GM21825 (cell line): ENCODE measurements around the gene ABITRAM.
"Not testable (repeated sequence)": the region's sequence is repeated elsewhere in the genome, so short reads cannot be mapped to it uniquely, and the experiment has no call there.

Source experiments
- ATAC-seq: cut with Tn5 transposase; IDR thresholded peaks from one replicate; pipeline ENCODE4 v1.9.1; 2021; ENCODE audit warnings: mild to moderate bottlenecking, moderate library complexity; ENCODE audit not compliant: unreplicated experiment

Gene ABITRAM, protein sequence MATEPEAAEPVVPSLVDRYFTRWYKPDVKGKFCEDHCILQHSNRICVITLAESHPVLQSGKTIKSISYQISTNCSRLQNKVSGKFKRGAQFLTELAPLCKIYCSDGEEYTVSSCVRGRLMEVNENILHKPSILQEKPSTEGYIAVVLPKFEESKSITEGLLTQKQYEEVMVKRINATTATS

DNA sequence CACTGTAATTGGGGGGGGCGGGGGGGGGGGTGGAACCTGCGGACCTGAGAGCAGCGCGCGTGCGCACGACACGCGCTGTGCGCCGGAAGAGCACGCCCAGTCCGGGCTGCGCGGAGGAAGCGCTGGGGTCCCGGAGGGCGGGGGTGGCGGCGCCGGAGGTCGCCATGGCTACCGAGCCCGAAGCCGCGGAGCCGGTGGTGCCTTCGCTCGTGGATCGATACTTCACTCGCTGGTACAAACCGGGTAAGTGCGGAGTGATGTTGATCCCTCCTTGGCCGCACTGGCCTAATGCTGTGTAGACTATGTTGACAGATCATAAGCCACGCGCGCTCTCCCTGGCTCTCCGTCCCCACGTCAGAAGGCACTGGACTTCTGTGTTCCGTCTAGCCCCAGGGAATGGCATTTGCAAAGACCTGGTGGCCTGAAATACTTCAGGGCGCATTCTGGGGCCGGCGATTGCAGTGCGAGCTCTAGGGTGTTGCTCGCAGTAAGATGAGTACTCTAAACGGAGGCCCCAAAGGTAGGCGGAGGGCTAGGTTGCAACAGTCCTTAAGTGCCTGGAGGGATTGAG, at the start of gene ABITRAM:
Gene ABITRAM (plus strand): TSS at position 78 of the 571 bp plus-strand sequence. CDS start 87 bp downstream, at position 165.
- ATAC-seq: peak; percentile 79

DNA sequence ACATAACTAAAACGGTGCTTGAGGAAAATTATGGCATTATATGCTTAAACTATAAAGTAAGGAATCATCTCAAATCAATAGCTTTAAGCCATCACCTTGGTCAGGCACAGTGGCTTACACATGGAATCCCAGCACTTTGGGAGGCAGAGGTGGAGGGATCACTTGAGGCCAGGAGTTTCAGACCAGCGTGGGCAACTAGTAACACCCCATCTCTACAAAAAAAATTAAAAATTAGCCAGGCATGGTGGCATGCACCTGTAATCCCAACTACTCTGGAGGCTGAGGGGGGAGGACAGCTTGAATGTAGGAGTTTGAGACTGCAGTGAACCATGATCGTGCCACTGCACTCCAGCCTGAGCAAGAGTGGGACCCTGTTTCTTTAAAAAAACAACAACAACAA, 49.5 kb upstream of the ABITRAM start:
- no peak for ATAC-seq

DNA sequence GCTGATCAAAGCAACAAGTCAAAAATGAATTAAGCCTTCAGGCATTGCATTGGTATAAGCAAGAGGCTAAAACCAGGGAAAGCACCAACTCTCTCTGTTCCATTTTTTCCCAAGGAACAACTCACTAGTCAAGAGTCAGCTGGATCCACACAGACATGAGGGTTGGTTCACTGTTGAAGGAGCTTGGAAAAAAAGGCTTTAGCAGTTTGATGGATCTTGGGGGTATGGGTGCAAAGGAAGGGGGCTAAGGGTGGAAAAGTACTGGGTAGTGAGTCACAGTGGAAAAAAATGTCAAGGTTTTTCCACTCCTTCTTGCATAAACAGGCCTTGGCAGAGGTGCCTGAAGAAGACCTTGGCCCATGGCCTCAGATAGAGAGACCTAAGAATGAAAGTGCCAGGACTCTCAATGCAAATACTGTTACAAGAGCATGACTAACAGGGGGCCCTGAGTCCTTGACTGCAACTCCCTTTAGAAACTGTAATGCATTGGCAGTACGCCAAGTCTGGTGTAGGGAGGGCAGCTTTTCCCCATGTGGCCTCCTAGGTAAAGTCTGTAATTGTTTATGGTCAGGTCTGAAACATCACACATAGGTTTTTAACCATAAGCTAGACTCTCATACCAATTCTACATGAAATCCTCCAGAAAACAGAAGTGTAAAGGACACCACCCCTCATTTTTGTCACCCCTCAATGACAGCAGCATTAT, 48.4 kb upstream of the ABITRAM start:
- ATAC-seq: peak; percentile 98

DNA sequence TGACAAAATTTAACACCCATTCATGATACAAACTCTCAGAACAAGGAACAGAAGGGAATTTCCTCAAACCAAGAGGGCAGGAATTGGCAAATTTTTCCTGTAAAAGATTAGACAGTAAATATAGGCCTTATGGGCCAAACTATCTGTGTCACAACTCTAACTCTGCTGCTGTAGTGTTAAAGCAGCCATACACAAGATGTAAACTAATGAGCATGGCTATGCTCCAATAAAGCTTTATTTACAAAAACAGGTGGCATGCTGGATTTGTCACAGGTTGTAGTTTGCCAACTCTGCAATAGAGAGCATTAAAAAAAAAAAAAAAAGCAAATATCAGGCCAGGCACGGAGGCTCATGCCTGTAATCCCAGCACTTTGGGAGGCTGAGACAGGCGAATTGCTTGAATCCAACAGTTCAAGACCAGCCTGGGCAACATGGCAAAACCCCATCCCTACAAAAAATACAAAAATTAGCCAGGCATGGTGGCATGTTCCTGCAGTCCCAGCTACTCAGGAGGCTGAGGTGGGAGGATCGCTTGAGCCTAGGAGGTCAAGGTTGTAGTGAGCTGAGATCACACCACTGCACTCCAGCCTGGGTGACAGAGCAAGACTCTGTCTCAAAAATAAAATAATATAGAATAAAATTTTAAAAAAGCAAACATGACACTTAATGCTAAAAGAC, 47.5 kb upstream of the ABITRAM start:
- not testable (repeated sequence) for ATAC-seq

DNA sequence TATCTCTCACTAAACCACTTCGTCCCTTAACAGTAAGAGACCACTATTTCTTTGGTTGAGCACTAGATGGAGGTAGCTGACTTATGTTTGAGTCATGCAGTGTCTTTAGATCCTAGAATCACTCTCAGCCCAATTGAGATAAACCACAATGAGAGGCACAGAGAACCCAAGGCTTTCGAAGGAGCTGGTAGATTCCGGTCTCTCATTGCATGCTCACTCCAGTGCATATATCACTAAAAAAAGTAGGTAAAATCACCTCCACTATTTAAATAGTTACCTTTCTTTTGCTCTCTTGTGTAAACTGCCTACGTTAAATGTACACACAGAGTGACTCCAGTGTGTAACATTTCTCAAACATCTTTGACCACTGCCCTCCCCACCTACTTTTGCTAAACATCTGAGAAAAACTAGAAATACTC, 44.5 kb upstream of the ABITRAM start:
- no peak for ATAC-seq

DNA sequence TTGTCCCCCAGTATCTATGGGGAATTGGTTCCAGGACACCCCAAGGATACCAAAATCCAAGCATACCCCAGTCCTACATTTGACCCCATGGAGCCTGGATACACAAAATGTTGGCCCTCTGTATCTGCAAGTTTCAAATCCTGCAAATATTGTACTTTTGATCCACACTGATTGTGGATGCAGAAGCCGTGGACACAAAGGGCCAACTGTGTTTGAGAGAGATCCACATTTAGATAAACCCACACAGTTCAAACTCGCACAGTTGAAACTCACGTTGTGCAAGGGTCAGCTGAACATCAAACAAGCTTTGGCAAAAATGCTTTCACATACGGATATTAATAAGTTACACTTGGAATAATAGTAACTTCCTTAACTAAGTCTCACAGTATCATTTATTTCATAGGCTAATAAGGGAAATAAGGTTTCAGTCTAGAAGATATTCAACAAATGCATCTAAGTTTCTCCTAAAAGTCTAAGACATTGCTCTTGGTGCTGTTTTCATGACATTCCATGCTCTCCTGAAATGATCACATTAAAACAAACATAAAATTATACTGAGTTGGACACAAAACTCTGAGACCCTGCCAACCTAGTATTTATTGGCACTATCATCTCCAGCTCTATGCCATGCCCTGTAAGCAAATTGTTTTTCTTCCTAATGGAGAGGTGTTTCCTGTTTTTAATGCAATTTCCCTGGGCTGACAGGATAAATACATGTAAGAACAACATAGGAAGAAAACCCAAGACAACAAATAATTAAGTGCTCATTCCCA, 39.8 kb upstream of the ABITRAM start:
- ATAC-seq: no peak

DNA sequence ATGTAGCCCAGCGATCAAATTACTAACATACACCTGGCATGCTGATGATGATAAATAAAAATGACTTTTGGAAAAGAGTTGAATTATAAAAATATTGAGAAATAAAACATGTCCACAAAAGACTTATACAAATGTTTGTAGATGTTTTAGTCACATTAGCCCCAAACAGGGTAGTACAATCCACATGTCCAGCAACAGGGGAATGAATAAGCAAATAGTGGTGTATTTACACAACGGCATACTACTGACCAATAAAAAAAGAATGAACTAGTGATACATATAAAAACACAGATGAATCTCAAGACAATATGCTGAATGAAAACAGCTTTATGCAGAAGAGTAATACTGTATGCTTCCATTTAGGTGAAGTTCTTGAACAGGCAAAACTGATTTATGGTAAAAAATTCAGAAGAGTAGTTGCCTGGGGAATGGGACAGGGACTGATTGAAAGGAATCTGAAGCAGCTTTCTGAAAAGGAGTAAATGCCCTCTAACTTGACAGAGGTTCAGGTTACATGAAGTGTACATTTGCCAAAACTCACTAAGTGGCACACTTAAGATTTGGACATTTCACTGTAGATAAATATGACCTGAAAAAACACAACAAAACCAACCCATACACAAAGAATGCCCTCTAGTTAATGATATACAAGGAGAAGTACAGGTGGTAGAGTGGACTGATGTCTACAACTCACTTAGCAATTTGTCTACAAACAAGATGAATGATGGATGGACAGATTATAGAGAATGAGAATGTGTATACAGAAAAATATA, 36.7 kb upstream of the ABITRAM start:
- no peak for ATAC-seq

DNA sequence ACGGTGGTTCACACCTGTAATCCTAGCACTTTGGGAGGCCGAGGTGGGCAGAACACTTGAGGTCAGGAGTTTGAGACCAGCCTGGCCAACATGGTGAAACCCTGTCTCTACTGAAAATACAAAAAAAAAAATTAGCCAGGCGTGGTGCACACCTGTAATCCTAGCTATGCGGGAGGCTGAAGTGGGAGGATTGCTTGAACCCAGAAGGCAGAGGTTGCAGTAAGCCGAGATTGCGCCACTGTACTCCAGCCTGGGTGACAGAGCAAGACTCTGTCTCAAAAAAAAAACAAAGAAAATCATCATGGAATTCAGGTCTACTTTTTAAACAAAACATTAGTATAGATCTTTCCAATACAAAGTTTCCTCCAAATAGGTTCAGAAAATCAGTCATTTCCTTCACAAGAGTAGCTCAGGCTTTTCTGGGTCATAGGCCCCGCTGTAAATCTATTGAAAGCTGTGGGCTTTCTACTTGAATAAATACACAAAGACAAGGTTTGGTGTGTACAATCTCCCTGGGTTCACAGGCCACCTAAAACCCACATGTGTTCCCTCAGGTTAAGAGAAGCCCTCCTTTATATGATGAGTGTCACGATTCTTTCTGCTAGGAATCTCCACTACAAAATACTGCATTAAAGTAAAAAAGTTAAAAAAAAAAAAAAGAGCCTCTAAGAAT, 35.0 kb upstream of the ABITRAM start:
- not testable (repeated sequence) for ATAC-seq

DNA sequence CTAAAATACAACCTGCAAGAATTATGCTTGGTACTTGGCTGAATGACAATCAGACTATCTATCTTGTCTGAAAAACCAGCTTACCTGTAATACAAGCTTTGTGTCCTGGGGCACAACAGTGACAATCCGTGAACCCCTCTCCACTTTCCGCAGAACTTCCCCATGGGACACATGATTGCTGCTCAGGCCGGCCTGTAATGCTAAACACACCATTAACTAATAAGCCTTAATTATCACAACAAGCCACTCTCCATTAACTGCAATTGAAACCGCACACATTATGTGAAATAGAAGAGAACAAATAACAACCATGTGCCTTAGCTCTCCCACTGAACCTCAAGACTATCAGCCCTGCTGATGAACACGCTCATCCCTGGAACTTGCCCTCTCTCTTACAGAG, 34.0 kb upstream of the ABITRAM start:
- no peak for ATAC-seq

DNA sequence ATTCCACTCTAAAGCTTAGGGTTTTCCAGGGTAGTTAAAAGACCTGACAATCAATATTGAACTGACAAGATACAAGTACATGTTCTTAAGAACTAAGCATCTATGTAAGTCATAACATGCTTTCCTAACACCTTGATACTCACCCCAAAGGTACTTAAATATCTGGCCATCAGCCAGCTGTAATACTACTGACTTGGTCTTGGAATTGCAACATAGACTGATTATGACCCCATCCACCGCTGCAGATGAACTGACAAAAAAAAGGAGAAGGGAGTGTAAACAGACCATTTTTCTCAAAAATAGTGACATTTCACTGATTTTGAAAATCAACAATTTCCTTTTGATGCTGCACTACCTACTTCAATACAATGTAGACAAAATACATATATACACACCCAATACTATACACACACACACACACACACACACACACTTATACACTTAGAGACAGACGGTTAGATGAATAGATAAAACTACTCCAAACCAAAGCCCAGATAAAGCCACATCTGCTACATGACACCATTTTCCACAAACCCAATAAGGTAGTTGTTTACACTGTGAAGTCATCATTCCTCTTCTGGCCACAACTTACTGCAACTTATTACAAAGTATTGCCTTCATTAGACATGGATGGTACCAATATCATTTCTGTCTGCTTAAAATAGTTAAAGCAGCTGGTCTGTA, 30.6 kb upstream of the ABITRAM start:
- no peak for ATAC-seq

DNA sequence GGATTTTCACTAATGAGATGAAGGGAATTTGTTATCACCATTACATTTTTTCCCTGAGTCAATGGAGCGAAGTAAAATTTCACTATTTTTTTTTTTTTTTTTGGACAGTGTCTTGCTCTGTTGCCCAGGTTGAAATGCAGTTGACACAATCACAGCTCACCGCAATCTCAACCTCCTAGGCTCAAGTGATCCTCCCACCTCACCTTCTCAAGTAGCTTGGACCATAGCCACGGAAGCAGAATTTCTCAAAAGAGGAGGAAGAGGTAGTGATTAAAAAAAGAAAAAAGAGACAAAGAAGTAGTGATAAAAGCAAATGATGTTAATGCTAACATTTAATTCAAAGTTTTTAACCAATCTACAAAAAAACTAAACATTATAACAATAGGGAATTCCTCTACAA, 30.0 kb upstream of the ABITRAM start:
- ATAC-seq: no peak

DNA sequence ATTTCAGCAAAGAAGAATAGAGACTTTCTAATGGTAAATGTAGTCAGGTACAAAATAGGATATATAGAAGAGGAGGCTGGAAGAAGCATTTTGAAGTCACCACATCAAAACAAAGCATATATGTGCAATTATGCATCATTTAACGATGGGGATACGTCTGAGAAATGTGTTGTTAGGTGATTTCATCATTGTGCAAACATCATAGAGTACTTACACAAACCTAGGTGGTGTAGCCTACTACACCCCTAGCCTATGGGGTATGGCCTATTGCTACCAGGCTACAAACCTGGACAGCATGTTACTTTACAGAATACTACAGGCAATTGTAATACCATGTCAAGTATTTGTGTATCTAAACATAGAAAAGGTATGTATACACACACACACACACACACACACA, 28.7 kb upstream of the ABITRAM start:
- ATAC-seq: no peak

DNA sequence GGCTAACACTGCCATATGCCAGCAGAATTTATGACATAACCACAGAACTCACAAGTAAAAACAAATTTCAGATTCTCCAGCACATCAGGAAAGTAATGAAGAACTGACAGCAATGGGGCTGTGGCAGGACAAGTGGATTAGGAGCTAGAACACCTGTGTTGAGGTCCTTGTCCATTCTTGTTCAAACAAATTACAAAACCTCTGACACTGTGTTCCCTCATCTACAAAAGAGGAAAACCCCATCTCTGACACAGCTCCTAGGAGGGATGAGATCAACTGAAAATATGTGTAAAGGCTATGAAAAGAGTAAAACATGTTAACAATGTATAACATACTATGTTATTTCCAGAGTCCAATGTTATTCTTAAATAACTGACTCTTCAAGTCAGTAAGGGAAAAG, 23.8 kb upstream of the ABITRAM start:
- ATAC-seq: no peak

DNA sequence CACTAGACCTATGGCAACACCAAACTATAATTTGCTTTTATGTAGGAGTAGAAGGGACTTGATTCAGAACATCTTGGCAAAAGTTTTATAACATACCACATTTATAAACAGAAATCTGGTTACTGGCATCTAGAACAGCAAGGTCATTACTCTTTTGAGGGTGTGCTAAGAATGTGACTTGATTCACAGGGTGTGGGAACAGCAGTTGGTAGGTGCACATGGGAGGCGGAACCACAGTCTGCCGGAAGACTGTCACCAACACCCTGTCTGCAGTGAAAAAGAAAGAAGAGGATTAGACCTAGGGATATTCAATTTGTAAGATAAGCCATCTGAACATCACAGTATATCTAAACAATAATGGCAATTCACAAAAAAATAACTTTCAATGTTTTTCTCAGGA, 23.3 kb upstream of the ABITRAM start:
- no peak for ATAC-seq

DNA sequence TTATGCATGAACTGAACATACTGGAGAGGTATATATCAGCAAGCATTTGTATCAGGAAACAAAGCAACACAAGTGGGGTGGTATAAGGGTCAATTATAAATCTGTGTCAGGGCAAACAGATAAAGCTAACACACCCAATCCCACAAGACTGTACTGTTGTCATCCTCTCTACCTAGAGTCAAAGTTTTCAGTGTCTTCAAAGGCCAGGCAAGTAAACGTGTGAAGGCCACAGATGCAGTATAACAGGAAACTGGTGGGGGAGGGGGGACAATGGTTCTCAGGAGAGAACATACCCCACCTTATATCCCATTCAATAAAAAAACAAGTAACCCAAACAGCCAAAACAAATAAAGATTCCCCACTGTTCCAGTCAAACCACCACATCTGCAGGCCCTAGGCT, 22.4 kb upstream of the ABITRAM start:
- ATAC-seq: no peak

DNA sequence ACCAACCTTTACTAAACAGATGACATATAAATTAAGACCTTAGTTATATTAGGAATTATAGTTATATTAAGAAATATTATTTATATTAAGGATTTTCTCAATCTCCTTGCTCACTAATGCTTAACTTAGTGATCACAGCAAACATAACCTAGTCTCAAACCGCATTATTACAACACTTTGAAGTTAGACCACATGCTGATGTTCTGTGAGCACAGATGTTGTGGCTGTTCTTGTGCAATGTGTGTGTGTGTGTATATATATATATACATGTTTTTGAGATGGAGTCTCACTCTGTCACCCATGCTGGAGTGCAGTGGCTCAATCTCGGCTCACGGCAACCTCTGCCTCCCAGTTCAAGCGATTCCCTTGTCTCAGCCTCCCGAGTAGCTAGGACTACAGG, 20.8 kb upstream of the ABITRAM start:
- no peak for ATAC-seq

DNA sequence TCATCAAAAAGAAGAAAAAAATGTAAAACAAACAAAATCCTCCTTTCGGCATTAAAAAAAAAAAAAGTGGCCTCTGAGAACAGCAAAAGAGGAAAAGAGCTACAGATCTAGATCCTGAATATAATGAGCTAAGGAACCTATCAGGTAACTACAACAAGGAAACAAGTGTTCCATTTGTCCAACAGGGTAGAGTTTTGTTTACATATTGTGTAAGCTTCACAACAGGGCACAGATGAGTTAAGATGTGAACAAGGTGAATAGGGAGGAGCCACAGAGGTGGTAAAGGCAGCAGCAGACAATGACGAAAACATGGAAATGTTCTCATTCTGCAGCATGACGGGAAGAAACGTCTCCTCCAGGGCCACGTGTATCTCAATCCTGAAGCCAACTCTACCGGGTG, 14.7 kb upstream of the ABITRAM start:
- no peak for ATAC-seq

DNA sequence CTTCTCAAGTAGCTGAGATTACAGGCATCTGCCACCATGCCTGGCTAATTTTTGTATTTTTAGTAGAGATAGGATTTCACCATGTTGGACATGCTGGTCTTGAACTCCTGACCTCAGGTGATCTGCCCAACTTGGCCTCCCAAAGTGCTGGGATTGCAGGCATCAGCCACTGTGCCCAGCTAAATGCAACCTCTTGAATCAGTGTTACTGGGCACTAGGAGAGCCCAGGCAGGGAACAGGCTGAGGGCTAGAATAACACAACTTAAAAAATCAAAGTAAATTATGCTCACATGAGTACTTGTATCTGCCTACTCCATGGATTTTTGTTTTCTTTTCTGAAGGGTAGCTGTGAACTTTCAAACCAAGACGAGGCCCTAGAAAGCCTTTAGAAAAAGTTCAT, 13.8 kb upstream of the ABITRAM start:
- ATAC-seq: not testable (repeated sequence)

DNA sequence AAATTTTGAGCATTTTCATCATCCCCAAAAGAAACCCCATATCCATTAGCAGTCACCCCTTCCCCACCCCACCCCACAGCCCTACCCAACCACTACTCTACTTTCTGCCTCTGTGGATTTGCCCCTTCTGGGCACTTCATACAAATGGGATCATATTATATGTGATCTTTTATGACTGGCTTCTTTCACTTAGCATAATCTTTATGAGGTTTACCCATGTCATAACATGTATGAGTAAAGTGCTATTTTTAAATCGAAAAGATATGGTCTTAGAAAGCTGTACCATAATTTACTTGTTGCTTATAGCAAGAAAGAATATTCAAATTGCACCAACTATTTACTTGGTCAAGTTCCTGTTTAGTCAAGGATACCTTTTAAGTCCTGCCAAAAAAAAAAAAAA, 13.0 kb upstream of the ABITRAM start:
- no peak for ATAC-seq
